GM18505 (cell line): ENCODE data around the gene GNPTAB.

Source experiments
- ATAC-seq: cut with Tn5 transposase; IDR thresholded peaks from one replicate; pipeline ENCODE4 v1.9.1; 2021; ENCODE audit not compliant: unreplicated experiment
- POLR2A ChIP-seq: IDR thresholded peaks from 4 replicates; pipeline ENCODE4 v1.6.1; 2011; ENCODE audit warnings: borderline replicate concordance; ENCODE audit not compliant: insufficient read depth, insufficient read length; ENCODE audit errors: extremely low read depth

The GNPTAB gene

DNA sequence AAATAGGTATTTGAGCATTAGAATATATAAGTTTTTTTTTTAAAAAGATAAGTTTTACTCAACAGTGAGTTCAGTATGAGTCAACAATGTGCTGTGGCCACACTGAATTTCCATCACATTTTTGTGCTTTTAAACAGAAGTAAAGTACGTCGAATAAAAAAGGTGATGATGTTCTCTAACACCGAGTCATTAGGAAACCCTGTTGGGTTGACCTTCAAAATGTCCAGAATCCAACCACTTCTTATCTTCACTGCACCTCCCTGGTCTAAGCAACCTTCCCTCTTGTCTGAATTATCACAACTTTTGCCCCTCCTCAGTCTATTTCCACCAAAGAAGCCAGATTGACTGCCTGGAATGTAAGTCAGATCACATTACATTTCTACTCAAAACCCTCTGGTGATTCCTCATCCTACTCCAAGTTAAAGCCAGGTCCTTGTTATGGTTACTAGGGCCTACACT lies 48.5 kb downstream of the GNPTAB start:
- no peak for TF ChIP-seq POLR2A
- ATAC-seq, result no peak

DNA sequence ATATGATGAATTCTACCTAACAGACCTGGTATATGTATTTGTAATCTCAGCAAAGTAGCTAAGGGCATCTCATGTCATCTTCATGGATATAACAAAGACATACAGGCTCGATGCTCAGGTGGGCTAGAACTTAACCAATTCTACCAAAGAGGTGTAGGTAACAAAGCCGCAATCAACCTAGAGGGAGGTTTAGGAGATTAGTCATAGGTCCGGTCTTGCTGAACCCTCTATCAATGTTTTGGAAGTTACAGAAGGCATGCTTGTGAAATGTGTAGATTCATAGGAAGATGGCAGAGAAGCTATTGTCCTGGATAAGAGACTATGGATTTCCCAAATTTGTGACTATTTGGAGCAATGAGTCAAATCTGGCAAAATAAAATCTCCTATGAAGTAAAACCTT lies 48.9 kb downstream of the GNPTAB start:
- no peak for ATAC-seq
- TF ChIP-seq POLR2A, result no peak

GRCh38 chr12:101780599-101780998 lies 50.2 kb downstream of the GNPTAB start:
- no peak for ATAC-seq

DNA sequence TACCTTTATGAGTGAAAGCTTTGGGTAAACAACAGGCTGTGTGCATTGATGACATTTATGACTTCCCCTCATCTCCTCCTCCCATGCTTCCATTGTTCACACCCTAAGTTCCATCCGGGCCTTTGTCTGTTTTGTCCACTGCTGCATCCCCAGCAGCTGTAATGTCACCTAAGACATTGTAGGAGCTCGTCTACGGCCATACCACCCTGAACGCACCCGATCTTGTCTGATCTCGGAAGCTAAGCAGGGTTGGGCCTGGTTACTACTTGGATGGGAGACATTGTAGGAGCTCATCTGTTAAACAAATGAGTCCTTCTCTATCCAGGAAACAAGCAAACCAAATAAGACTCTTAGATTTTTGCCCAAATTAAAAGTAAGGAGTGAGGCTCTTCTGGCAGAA lies 51.1 kb downstream of the GNPTAB start:
- ATAC-seq, result no peak
- TF ChIP-seq POLR2A, result no peak

More at GRCh38 chr12:101780599-101780998, 50.2 kb downstream of the GNPTAB start:
- no peak for TF ChIP-seq POLR2A

DNA sequence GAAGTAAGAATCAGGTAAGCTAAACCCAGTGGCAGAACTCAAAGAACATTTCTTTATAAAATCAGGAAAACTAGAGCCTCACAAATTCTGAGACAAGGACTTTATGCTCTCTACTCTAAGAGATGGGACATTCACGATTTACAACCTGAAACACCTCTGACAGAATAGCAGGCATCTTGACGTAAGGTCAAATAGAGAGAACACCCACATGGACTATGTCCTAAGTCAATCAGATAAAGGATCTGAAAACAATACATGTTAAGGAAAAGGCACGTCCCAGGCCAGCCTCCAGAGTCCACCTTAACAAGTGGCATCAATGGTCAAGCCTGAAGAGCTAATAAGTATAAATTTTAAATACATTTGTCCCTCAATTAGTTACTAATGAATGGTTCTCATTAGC lies 51.6 kb downstream of the GNPTAB start:
- no peak for TF ChIP-seq POLR2A
- no peak for ATAC-seq

GRCh38 chr12:101777978-101778377 lies 52.8 kb downstream of the GNPTAB start:
- no peak for TF ChIP-seq POLR2A
- no peak for ATAC-seq

GRCh38 chr12:101777485-101777884 lies 53.3 kb downstream of the GNPTAB start:
- TF ChIP-seq POLR2A, result no peak
- no peak for ATAC-seq

- no peak for TF ChIP-seq POLR2A
- ATAC-seq, result no peak
Observed at GRCh38 chr12:101775816-101776215, 54.9 kb downstream of the GNPTAB start.

- no peak for TF ChIP-seq POLR2A
- ATAC-seq, result no peak
Observed at GRCh38 chr12:101773650-101774162, 57.1 kb downstream of the GNPTAB start.

DNA sequence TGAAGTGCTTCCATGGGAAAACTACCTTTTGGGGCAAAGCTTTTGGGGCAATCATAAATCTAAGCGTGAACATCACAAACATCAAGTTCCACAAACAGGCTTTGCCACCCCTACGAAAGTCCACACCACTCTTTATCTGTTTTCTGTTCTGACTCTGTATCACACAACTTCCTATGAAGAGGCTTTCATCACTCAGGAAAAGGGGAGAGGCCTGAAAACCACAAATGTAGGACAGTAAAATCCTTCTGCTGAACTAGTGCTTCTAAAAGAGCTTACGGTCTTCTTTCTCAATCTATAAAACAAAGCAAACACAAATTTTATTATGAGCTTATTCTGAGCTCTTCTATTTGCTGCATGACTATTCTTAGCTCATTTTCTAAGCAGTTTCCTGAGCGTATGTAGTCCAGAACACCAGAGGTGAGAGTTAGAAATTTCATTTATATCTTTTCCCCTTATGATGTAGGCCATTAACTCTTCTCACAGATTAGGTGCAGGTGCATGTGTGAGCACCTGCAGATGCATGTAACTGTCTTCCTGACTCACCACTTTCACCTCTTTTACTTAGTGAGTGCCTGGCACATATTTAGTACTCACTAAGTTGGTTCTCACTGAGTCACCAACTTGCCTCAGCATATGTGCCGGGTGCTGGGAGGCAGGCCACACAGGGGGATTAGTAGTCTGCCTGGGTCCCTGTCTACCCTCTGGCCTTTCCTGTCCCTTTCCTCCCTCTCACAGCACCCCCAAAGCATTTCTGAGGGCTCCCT lies 58.6 kb downstream of the GNPTAB start:
- no peak for TF ChIP-seq POLR2A
- ATAC-seq, result no peak

GRCh38 chr12:101769865-101770264 lies 60.9 kb downstream of the GNPTAB start:
- TF ChIP-seq POLR2A, result no peak
- no peak for ATAC-seq

GRCh38 chr12:101768781-101769180 lies 62.0 kb downstream of the GNPTAB start:
- TF ChIP-seq POLR2A, result no peak
- ATAC-seq, result no peak

- TF ChIP-seq POLR2A, result no peak
- ATAC-seq, result no peak
Observed at GRCh38 chr12:101767537-101767936, 63.2 kb downstream of the GNPTAB start.

DNA sequence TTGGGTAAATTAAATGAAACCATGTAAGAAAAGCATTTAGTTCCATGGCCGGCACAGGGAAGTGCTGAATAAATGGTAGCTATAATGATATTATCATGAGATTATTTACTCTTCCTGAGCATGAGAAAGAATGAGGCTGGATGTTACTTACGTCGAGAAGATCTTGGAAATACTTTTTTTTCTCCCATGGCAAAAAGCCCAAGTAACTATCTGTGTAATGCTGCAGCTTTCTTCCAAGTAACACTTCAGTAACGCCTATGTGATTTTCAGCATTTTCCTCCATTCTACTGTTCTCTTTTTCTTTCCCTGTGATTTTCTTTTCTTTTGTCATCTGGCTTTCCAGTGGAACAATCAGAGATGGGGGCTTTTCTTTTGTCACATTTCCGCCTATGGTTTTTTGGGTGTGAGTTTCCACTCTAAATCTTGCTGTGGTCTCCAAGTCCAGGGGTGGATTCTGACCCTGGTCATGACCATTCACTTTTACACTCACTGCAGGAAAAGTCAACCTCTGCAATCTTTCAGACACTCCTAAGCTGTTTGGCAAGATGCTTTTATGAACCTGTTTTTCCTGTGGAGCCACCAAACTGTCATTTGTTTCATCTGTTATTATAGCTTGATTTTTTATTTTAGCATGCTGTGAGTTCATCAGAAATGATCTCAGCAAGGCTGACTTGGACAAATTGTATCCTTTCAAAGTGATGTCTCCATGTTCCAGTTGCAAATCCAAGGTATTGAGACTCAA lies 66.5 kb downstream of the GNPTAB start:
- no peak for ATAC-seq
- no peak for TF ChIP-seq POLR2A
